ENCODE data around the gene CAMK2G.
"Not testable (repeated sequence)": the region's sequence is repeated elsewhere in the genome, so short reads cannot be mapped to it uniquely, and the experiment has no call there.

The CAMK2G gene

DNA sequence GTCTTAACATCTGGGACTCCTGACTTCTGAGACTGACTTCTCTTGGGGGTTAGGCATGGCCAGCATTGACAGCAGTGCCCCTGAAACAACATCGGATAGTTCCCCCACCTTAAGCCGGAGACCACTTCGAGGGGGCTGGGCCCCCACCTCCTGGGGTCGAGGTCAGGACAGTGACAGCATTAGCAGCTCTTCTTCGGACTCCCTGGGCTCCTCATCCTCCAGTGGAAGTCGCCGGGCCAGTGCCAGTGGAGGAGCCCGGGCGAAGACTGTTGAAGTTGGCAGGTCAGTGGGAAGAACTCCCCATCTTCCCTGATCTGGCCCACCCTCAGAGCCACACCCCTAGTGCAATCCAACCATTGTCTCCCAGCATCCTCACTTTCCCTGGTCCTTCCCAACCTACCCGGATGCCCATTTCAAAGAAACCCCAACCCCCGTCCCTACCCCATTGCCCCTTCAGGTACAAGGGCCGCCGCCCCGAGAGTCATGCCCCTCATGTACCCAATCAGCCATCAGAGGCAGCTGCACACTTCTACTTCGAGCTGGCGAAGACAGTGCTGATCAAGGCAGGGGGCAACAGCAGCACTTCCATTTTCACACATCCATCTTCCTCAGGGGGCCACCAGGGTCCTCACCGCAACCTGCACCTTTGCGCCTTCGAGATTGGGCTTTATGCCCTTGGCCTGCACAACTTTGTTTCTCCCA is 76.9 kb downstream of the CAMK2G start:
- DNase-seq, result no peak
- Histone ChIP-seq H3K4me3 (ENCODE audit: low read depth in 1 of 2, low read length in 2 of 2) (no peak overlapping the region), H3K27ac (ENCODE audit: low read length) (no peak overlapping the region), H3K9me3 (ENCODE audit: insufficient read depth, low read length, severe bottlenecking) (no peaks in the 10 kb centered on the region), H4K20me1 (ENCODE audit: insufficient read depth, low read length) (peaks cover 6% of the 10 kb centered on the region), H2AFZ (ENCODE audit: low read depth, low read length) (no peak overlapping the region), H3K4me2 (ENCODE audit: insufficient read depth, low read length) (no peak overlapping the region), H3K27me3 (ENCODE audit: insufficient read depth, low read length, poor library complexity) (no peaks in the 10 kb centered on the region), H3K79me2 (ENCODE audit: insufficient read depth, low read length) (no peaks in the 10 kb centered on the region), H3K4me1 (ENCODE audit: insufficient read depth, low read length) (no peaks in the 10 kb centered on the region), H3K36me3 (ENCODE audit: insufficient read depth, low read length) (peaks cover 90% of the 10 kb centered on the region), H3K9ac (ENCODE audit: low read depth, low read length) (no peak overlapping the region)
- ATAC-seq (ENCODE audit: insufficient read depth, low read depth), result no peak
- TF ChIP-seq, protein P1, sequence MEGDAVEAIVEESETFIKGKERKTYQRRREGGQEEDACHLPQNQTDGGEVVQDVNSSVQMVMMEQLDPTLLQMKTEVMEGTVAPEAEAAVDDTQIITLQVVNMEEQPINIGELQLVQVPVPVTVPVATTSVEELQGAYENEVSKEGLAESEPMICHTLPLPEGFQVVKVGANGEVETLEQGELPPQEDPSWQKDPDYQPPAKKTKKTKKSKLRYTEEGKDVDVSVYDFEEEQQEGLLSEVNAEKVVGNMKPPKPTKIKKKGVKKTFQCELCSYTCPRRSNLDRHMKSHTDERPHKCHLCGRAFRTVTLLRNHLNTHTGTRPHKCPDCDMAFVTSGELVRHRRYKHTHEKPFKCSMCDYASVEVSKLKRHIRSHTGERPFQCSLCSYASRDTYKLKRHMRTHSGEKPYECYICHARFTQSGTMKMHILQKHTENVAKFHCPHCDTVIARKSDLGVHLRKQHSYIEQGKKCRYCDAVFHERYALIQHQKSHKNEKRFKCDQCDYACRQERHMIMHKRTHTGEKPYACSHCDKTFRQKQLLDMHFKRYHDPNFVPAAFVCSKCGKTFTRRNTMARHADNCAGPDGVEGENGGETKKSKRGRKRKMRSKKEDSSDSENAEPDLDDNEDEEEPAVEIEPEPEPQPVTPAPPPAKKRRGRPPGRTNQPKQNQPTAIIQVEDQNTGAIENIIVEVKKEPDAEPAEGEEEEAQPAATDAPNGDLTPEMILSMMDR (IDR thresholded peaks at IDR 0.05; ENCODE audit: borderline replicate concordance, extremely low read depth, low read length, poor library complexity, severe bottlenecking), result no peak
- TF ChIP-seq EZH2 (IDR thresholded peaks at IDR 0.05; ENCODE audit: borderline replicate concordance, low read depth, low read length, severe bottlenecking), result no peak

DNA sequence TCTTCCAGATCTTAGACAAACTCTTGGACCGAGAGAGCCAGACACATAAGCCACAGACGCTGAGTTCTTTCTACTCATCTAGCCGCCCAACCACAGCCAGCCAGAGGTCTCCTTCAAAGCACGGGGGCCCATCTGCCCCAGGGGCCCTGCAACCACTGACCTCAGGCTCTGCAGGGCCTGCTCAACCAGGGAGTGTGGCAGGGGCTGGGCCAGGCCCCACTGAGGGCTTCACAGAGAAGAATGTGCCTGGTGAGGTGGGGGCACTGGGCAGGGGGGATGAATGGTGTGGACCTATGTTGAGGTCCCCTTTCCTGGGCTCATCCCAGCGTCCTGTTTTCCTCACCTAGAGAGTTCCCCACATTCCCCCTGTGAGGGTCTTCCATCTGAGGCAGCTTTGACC is 77.6 kb downstream of the CAMK2G start:
- H3K36me3 ChIP-seq (ENCODE audit: insufficient read depth, low read length), result peaks cover 90% of the 10 kb centered on the region
- H3K27me3 ChIP-seq (ENCODE audit: insufficient read depth, low read length, poor library complexity), result no peaks in the 10 kb centered on the region
- H3K27ac ChIP-seq (ENCODE audit: low read length), result no peak overlapping the region
- DNase-seq (no peak), ATAC-seq (ENCODE audit: insufficient read depth, low read depth) (no peak)
- no peaks in the 10 kb centered on the region for H3K9me3 ChIP-seq (ENCODE audit: insufficient read depth, low read length, severe bottlenecking)
- H4K20me1 ChIP-seq (ENCODE audit: insufficient read depth, low read length), result peaks cover 6% of the 10 kb centered on the region
- no peaks in the 10 kb centered on the region for H3K79me2 ChIP-seq (ENCODE audit: insufficient read depth, low read length)
- no peaks in the 10 kb centered on the region for H3K4me1 ChIP-seq (ENCODE audit: insufficient read depth, low read length)
- H3K9ac ChIP-seq (ENCODE audit: low read depth, low read length), result no peak overlapping the region
- H2AFZ ChIP-seq (ENCODE audit: low read depth, low read length), result no peak overlapping the region
- TF ChIP-seq EZH2 (IDR thresholded peaks at IDR 0.05; ENCODE audit: borderline replicate concordance, low read depth, low read length, severe bottlenecking), result no peak
- TF ChIP-seq, protein P1 (IDR thresholded peaks at IDR 0.05; ENCODE audit: borderline replicate concordance, extremely low read depth, low read length, poor library complexity, severe bottlenecking), result no peak
- H3K4me2 ChIP-seq (ENCODE audit: insufficient read depth, low read length), result no peak overlapping the region
- H3K4me3 ChIP-seq (ENCODE audit: low read depth in 1 of 2, low read length in 2 of 2), result no peak overlapping the region

DNA sequence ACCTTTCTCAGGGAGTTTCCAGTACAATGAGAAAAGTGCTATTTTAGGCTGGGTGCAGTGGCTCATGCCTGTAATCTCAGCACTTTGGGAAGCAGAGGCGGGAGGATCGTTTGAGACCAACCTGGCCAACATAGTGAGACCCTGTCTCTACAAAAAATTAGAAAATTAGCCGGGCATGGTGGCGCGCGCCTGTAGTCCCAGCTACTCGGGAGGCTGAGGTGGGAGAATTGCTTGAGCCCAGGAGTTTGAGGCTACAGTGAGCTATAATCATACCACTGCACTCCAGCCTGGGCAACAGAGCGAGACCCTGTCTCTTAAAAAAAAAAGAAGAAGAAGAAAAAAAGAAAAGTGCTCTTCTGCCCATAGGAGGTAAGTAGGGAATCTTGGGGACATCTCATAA is 78.3 kb downstream of the CAMK2G start:
- not testable (repeated sequence) for H3K79me2 ChIP-seq (ENCODE audit: insufficient read depth, low read length); H3K4me3 ChIP-seq (ENCODE audit: low read depth in 1 of 2, low read length in 2 of 2); H4K20me1 ChIP-seq (ENCODE audit: insufficient read depth, low read length); H3K9ac ChIP-seq (ENCODE audit: low read depth, low read length); H3K27me3 ChIP-seq (ENCODE audit: insufficient read depth, low read length, poor library complexity); ATAC-seq (ENCODE audit: insufficient read depth, low read depth); H3K4me2 ChIP-seq (ENCODE audit: insufficient read depth, low read length); H2AFZ ChIP-seq (ENCODE audit: low read depth, low read length); H3K9me3 ChIP-seq (ENCODE audit: insufficient read depth, low read length, severe bottlenecking); DNase-seq; H3K4me1 ChIP-seq (ENCODE audit: insufficient read depth, low read length); H3K27ac ChIP-seq (ENCODE audit: low read length)
- peaks cover 90% of the 10 kb centered on the region for H3K36me3 ChIP-seq (ENCODE audit: insufficient read depth, low read length)

DNA sequence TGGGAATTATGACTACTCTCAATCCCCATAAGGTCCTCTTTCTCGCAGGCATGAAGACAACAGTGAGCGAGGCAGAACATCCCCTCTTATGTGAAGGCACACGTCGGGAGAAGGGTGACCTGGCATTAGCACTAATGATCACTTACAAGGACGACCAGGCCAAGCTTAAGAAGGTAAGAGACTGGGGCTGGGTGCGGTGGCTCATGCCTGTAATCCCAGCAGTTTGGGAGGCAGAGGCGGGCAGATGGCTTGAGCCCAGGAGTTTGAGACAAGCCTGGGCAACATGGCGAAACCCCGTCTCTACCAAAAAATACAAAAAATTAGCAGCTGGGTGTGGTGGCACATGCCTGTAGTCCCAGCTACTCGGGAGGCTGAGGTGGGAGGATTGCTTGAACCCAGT is 78.9 kb downstream of the CAMK2G start:
- H3K4me2 ChIP-seq (ENCODE audit: insufficient read depth, low read length); H3K27ac ChIP-seq (ENCODE audit: low read length); H3K79me2 ChIP-seq (ENCODE audit: insufficient read depth, low read length); DNase-seq; H3K9ac ChIP-seq (ENCODE audit: low read depth, low read length); H2AFZ ChIP-seq (ENCODE audit: low read depth, low read length); H3K9me3 ChIP-seq (ENCODE audit: insufficient read depth, low read length, severe bottlenecking); H3K4me3 ChIP-seq (ENCODE audit: low read depth in 1 of 2, low read length in 2 of 2); H3K4me1 ChIP-seq (ENCODE audit: insufficient read depth, low read length); ATAC-seq (ENCODE audit: insufficient read depth, low read depth); H4K20me1 ChIP-seq (ENCODE audit: insufficient read depth, low read length); H3K27me3 ChIP-seq (ENCODE audit: insufficient read depth, low read length, poor library complexity): not testable (repeated sequence)
- peaks cover 88% of the 10 kb centered on the region for H3K36me3 ChIP-seq (ENCODE audit: insufficient read depth, low read length)
